B cell (primary cell): Measurements from ENCODE around the gene PPP2CA. TPM values are rescaled to one million over a fixed set of nuclear protein-coding genes. Genes with fewer than 3 reads are reported as not detected.
"Not testable (repeated sequence)": the region's sequence is repeated elsewhere in the genome, so short reads cannot be mapped to it uniquely, and the experiment has no call there.

Experiments
- ATAC-seq: fragments of 200-7000 bp; cut with Tn5 transposase; one replicate; pipeline ENCODE4 v1.10.0; 2021; ENCODE audit warnings: low read depth, mild to moderate bottlenecking, moderate number of reproducible peaks, moderate library complexity
- CTCF ChIA-PET: fragments of 350-600 bp; sonication (Branson Sonifier 250); formaldehyde crosslinking; loops from one replicate; lab custom pipeline; 2021; ENCODE audit warnings: antibody characterized with exemption, inconsistent platforms; lab: Charles Lee
- POLR2A ChIA-PET: fragments of 350-600 bp; sonication (Branson Sonifier 250); formaldehyde crosslinking; loops from one replicate; lab custom pipeline; 2021; ENCODE audit warnings: antibody characterized with exemption; lab: Charles Lee
- DNase-seq: peaks from one replicate; pipeline ENCODE4 v3.0.0; 2013
- H2AFZ ChIP-seq: 2 replicates; pipeline ENCODE4 v1.6.1; 2012; ENCODE audit warnings: mild to moderate bottlenecking, low read depth, low read length; ENCODE audit not compliant: insufficient read depth, poor library complexity, severe bottlenecking
- H3K27ac ChIP-seq, 2 donors: 1 replicate in 1 of 2; 2 replicates in 1 of 2; pipeline ENCODE4 v1.5.1; 2012 to 2013; ENCODE audit warnings: low read length in 2 of 2, mild to moderate bottlenecking in 2 of 2, moderate library complexity in 1 of 2
- H3K27me3 ChIP-seq, 4 experiments: fragments of 200-600 bp in 1 of 4; sonication (generic) in 1 of 4; replicated peaks in 1 of 4; 1 replicate in 2 of 4; 2 replicates in 2 of 4; pipeline versions ENCODE4 v1.6.1 to v1.7.0; 2013 to 2016; ENCODE audit warnings: low read length in 3 of 4, mild to moderate bottlenecking in 2 of 4, mixed read lengths in 1 of 4, moderate library complexity in 1 of 4; ENCODE audit not compliant: insufficient read depth in 4 of 4, control insufficient read depth in 3 of 4; ENCODE audit errors: control extremely low read depth in 1 of 4
- H3K36me3 ChIP-seq, 2 experiments: replicated peaks in 1 of 2; 1 replicate in 1 of 2; 2 replicates in 1 of 2; pipeline versions ENCODE4 v1.6.1 to v1.7.1; 2013; ENCODE audit warnings: low read length in 1 of 2; ENCODE audit not compliant: insufficient read depth in 2 of 2, control insufficient read depth in 1 of 2; ENCODE audit errors: control extremely low read depth in 1 of 2, extremely low read depth in 1 of 2
- H3K4me1 ChIP-seq, 2 donors: fragments of 200-600 bp in 1 of 2; sonication (generic) in 1 of 2; 1 replicate in 1 of 2; 2 replicates in 1 of 2; pipeline versions ENCODE4 v1.5.1 to v1.6.1; 2013 to 2017; ENCODE audit warnings: low read length in 2 of 2; ENCODE audit not compliant: control insufficient read depth in 2 of 2, insufficient read depth in 2 of 2
- H3K4me2 ChIP-seq: replicated peaks from 2 replicates; pipeline ENCODE3; 2012; ENCODE audit warnings: mild to moderate bottlenecking, low read depth, low read length; ENCODE audit not compliant: poor library complexity, severe bottlenecking
- H3K4me3 ChIP-seq, 5 experiments: fragments of 200-600 bp in 1 of 5; sonication (generic) in 1 of 5; 1 replicate in 3 of 5; 2 replicates in 2 of 5; pipeline versions ENCODE4 v1.5.1 to v1.7.0; 2011 to 2016; ENCODE audit warnings: low read length in 4 of 5, mild to moderate bottlenecking in 4 of 5, low read depth in 2 of 5, control low read depth in 1 of 5, moderate library complexity in 1 of 5; ENCODE audit not compliant: insufficient read depth in 1 of 5; ENCODE audit errors: control extremely low read depth in 1 of 5, extremely low read depth in 1 of 5
- H3K79me2 ChIP-seq: fragments of 200-600 bp; sonication (generic); one replicate; pipeline ENCODE4 v1.6.0; 2016; ENCODE audit warnings: low read length; ENCODE audit not compliant: control insufficient read depth, insufficient read depth
- H3K9ac ChIP-seq: fragments of 200-600 bp; sonication (generic); 2 replicates; pipeline ENCODE4 v1.6.1; 2017; ENCODE audit warnings: mild to moderate bottlenecking, low read length, moderate library complexity
- H3K9me3 ChIP-seq, 3 donors: one replicate each; pipeline versions ENCODE4 v1.6.1 to v1.7.1; 2013; ENCODE audit warnings: low read length in 2 of 3; ENCODE audit not compliant: control insufficient read depth in 2 of 3, insufficient read depth in 1 of 3; ENCODE audit errors: control extremely low read depth in 1 of 3
- H4K20me1 ChIP-seq: 2 replicates; pipeline ENCODE4 v1.6.0; 2012; ENCODE audit warnings: mild to moderate bottlenecking, low read length; ENCODE audit not compliant: insufficient read depth, control insufficient read depth, poor library complexity, severe bottlenecking
- H3K27ac Mint-ChIP-seq: one replicate; pipeline ENCODE4 v1.8.0; 2021; ENCODE audit warnings: mixed read lengths
- H3K27me3 Mint-ChIP-seq: one replicate; pipeline ENCODE4 v1.8.0; 2021; ENCODE audit warnings: mixed read lengths
- H3K4me1 Mint-ChIP-seq: one replicate; pipeline ENCODE4 v1.8.0; 2021; ENCODE audit warnings: mixed read lengths
- H3K4me3 Mint-ChIP-seq: one replicate; pipeline ENCODE4 v1.8.0; 2021; ENCODE audit warnings: mixed read lengths
- H3K9me3 Mint-ChIP-seq: one replicate; pipeline ENCODE4 v1.8.0; 2022; ENCODE audit warnings: mixed read lengths; ENCODE audit not compliant: insufficient read depth
- EZH2 ChIP-seq: IDR thresholded peaks from 2 replicates; pipeline ENCODE4 v1.6.1; 2012; ENCODE audit warnings: borderline replicate concordance, low read depth, mild to moderate bottlenecking, moderate library complexity, low read length; ENCODE audit not compliant: insufficient read depth, poor library complexity, severe bottlenecking
- WGBS: methylation state at CpG from one replicate; pipeline ENCODE4 v1.1.5; 2013; ENCODE audit warnings: missing lambda C conversion rate; ENCODE audit not compliant: insufficient coverage; 5-methylcytosine and 5-hydroxymethylcytosine counted together
- intact Hi-C: fragments of 100-400 bp; cut with micrococcal nuclease; formaldehyde crosslinking; loops from one replicate; pipeline ENCODE4 v1.10.0; 2022
- polyA plus RNA-seq: library from polyadenylated mRNA; depleted of rRNA; stranded (reverse); fragments of >200 nt; gene quantifications from 2 replicates; pipeline ENCODE4 v1.2.3, GENCODE V29; 2012
- total RNA-seq, 2 donors: library from RNA; stranded (reverse); fragments of 120-200 nt in 1 of 2; gene quantifications; 1 replicate in 1 of 2; 2 replicates in 1 of 2; pipeline versions ENCODE4 v1.2.3 to v1.2.4, GENCODE V29; 2013 to 2022
- TF ChIP-seq, protein P1 (sequence below): fragments of 200-600 bp; IDR thresholded peaks from one replicate; pipeline ENCODE4 v1.8.0; 2022; ENCODE audit warnings: antibody characterized with exemption, mild to moderate bottlenecking

The PPP2CA gene
- total and polyA plus RNA-seq, 2 donors (not counting 1 experiment from before 2014, with no cell fraction given), result 82.3 to 86.2 TPM

DNA sequence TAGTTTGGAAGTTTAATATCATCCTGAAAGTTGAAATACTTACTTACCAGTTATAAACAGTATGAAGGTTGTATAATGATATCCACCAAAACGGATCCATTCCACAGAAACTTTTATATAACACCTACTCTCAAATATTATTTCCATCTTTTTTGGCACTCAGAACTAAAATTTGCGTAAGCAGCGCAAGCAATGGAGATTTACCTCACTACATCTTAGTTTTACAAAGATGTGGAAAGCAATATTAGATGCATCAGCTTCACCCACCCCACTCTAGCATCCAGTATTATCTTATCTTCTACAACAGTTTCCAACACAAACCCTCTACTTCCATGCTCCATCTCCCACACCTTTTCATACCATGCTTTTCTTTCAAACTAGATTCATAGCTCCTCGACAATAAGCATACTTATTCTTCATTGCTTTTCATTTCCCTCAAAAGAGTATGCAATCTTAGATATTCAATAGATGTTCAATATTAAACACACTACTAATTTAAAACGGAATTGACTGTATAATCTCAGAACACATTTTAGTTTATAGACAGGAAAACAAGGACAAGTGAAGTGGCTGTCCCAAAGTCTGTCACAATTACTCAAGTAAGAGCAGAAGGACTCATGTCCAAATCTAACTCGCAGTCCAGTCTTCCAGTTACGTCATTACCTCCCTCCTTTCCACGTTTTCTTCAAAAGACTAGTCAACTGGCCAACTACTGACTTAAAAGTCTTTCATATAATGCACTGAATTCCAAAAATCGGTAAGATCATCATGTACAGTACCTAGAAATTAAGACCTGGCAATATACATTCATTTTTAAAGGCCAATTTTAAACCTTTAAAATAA lies 2.2 kb downstream of the PPP2CA start:
- H3K79me2 ChIP-seq, result peaks cover 77% of the 10 kb centered on the region
- peak overlapping the region; percentile 94 for H3K4me3 Mint-ChIP-seq
- peak overlapping the region; percentile 100 for H3K9ac ChIP-seq
- peak overlapping the region; percentile 35 for H3K27ac Mint-ChIP-seq
- intact Hi-C loops, result no loop called here
- H3K4me1 Mint-ChIP-seq, result peaks cover 69% of the 10 kb centered on the region
- no peaks in the 10 kb centered on the region for H3K9me3 Mint-ChIP-seq
- no peak overlapping the region for H2AFZ ChIP-seq
- H3K27ac ChIP-seq, result peak overlapping the region; percentile 15 to 28
- H3K4me3 ChIP-seq, result peak overlapping the region; percentile 87 to 100 (median 98)
- DNase-seq, result no peak
- H4K20me1 ChIP-seq, result peaks cover 40% of the 10 kb centered on the region
- peaks cover 55 to 57% of the 10 kb centered on the region in 2 donors for H3K4me1 ChIP-seq
- WGBS, result 61% methylated on average over 6 of the region's 9 CpGs
- no peak for TF ChIP-seq EZH2
- TF ChIP-seq, protein P1, sequence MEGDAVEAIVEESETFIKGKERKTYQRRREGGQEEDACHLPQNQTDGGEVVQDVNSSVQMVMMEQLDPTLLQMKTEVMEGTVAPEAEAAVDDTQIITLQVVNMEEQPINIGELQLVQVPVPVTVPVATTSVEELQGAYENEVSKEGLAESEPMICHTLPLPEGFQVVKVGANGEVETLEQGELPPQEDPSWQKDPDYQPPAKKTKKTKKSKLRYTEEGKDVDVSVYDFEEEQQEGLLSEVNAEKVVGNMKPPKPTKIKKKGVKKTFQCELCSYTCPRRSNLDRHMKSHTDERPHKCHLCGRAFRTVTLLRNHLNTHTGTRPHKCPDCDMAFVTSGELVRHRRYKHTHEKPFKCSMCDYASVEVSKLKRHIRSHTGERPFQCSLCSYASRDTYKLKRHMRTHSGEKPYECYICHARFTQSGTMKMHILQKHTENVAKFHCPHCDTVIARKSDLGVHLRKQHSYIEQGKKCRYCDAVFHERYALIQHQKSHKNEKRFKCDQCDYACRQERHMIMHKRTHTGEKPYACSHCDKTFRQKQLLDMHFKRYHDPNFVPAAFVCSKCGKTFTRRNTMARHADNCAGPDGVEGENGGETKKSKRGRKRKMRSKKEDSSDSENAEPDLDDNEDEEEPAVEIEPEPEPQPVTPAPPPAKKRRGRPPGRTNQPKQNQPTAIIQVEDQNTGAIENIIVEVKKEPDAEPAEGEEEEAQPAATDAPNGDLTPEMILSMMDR, result no peak
- ATAC-seq, result no peak
- H3K27me3 ChIP-seq, result no peaks in the 10 kb centered on the region
- CTCF ChIA-PET, result interaction anchor here (1.1 to 1.3 kb wide), 2 partner anchors 364 kb away, joined by 3 to 4 read pairs; no protein-coding TSS in a partner anchor
- H3K27me3 Mint-ChIP-seq, result no peaks in the 10 kb centered on the region
- H3K36me3 ChIP-seq, result peaks cover 3 to 15% of the 10 kb centered on the region in 2 experiments
- POLR2A ChIA-PET, result interaction anchor here (0.9 kb wide), 1 partner anchor 301 kb away, joined by 3 read pairs; no protein-coding TSS in a partner anchor
- H3K9me3 ChIP-seq, result no peaks in the 10 kb centered on the region
- peak overlapping the region; percentile 89 for H3K4me2 ChIP-seq

DNA sequence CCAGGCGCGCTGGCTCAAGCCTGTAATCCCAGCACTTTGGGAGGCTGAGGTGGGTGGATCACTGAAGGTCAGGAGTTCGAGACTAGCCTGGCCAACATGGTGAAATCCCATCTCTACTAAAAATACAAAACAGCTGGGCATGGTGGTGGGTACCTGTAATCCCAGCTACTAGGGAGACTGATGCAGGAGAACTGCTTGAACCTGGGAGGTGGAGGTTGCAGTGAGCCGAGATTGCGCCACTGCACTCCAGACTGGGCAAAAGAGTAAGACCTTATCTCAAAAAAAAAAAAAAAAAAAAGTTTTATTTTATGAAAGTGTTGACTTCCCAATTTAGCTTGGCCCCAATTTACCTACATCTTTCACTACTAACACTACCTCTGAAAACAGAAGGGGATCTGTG lies 4.2 kb downstream of the PPP2CA start:
- H3K4me3 ChIP-seq, H3K27me3 Mint-ChIP-seq, H3K27ac ChIP-seq, H3K9me3 Mint-ChIP-seq, ATAC-seq, H3K9me3 ChIP-seq, POLR2A ChIA-PET, H3K9ac ChIP-seq, H3K27me3 ChIP-seq, intact Hi-C loops, H2AFZ ChIP-seq, DNase-seq, H3K27ac Mint-ChIP-seq: not testable (repeated sequence)
- peak overlapping the region; percentile 89 for H3K4me2 ChIP-seq
- CTCF ChIA-PET, result interaction anchor here (0.5 to 2.2 kb wide), 5 partner anchors 37 to 195 kb away, joined by 3 to 11 read pairs (median 4); no protein-coding TSS in a partner anchor
- H4K20me1 ChIP-seq, result peaks cover 55% of the 10 kb centered on the region
- H3K4me1 ChIP-seq, result peaks cover 50% of the 10 kb centered on the region in 2 donors
- WGBS, result no CpG with 5 or more reads among the region's 5 CpGs
- H3K79me2 ChIP-seq, result peaks cover 92% of the 10 kb centered on the region
- peaks cover 3 to 15% of the 10 kb centered on the region in 2 experiments for H3K36me3 ChIP-seq
- H3K4me1 Mint-ChIP-seq, result peaks cover 72% of the 10 kb centered on the region
- peak overlapping the region; percentile 40 for H3K4me3 Mint-ChIP-seq
